NT2/D1 (cell line): ENCODE data around the gene BCL2L1.

Experiments
- DNase-seq: peaks from one replicate; pipeline ENCODE4 v3.0.0-alpha.2; 2011; ENCODE audit warnings: low read depth, low spot score
- H3K27me3 ChIP-seq: 2 replicates; pipeline ENCODE4 v1.6.0; 2011; ENCODE audit warnings: mild to moderate bottlenecking; ENCODE audit not compliant: insufficient read length, insufficient read depth
- H3K36me3 ChIP-seq: 2 replicates; pipeline ENCODE4 v1.6.1; 2011; ENCODE audit warnings: mild to moderate bottlenecking, low read length, mixed read lengths; ENCODE audit not compliant: insufficient read depth, insufficient read length
- H3K4me1 ChIP-seq: 2 replicates; pipeline ENCODE4 v1.5.1; 2011; ENCODE audit not compliant: insufficient read depth, insufficient read length
- H3K4me3 ChIP-seq: 2 replicates; pipeline ENCODE4 v1.5.1; 2011; ENCODE audit warnings: low read depth; ENCODE audit not compliant: insufficient read length
- H3K9ac ChIP-seq: 2 replicates; pipeline ENCODE4 v1.6.0; 2011; ENCODE audit warnings: low read depth; ENCODE audit not compliant: insufficient read length
- H3K9me3 ChIP-seq: 2 replicates; pipeline ENCODE4 v1.5.1; 2011; ENCODE audit warnings: mild to moderate bottlenecking, low read length; ENCODE audit not compliant: insufficient read depth
- SUZ12 ChIP-seq: IDR thresholded peaks from 2 replicates; pipeline ENCODE4 v1.6.1; 2011; ENCODE audit not compliant: insufficient read length, insufficient read depth; ENCODE audit errors: extremely low read depth
- YY1 ChIP-seq: IDR thresholded peaks from 2 replicates; pipeline ENCODE4 v1.6.1; 2011; ENCODE audit not compliant: insufficient read length, insufficient read depth
- ZNF274 ChIP-seq: IDR thresholded peaks from 2 replicates; pipeline ENCODE4 v1.6.1; 2011; ENCODE audit warnings: mild to moderate bottlenecking, low read depth, low read length

The BCL2L1 gene

DNA sequence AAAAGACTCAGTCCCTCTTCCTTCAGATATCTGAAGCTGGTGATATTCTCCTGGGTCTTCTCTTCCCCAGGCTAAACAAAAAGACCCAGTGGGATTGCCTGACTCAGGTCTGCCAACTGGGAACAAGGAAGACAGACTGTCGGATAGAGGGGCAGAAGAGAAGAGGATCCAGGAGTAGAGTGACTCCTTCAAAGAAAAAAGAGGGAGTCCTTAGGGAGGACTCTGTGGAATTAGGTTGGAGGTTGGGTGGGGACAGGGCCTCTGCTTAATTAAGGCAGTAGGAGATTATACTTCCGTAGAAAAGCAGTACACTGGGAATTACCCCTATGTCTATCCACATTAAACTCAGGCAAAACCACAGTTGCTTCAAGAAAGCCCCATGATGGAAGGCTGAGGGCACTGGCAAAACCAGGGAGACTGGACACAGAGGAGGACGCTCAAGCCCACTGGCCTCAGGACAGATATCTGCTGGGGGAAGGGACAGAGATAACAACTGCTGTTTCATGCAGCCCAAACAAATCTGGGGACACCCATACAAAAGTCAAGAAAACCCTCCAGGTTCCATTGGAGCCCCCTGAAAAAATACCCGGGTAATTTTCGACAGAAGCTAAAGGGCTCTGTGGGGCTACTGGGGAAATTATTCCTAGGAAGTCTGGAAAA, 5.7 kb downstream of the BCL2L1 start:
- TF ChIP-seq YY1, result no peak
- TF ChIP-seq ZNF274, result no peak
- no peak for TF ChIP-seq SUZ12
- Histone ChIP-seq H3K4me3 (no peak overlapping the region), H3K4me1 (peaks cover 18% of the 10 kb centered on the region), H3K36me3 (peaks cover 65% of the 10 kb centered on the region), H3K9ac (no peak overlapping the region), H3K27me3 (no peaks in the 10 kb centered on the region), H3K9me3 (no peaks in the 10 kb centered on the region)
- no peak for DNase-seq

DNA sequence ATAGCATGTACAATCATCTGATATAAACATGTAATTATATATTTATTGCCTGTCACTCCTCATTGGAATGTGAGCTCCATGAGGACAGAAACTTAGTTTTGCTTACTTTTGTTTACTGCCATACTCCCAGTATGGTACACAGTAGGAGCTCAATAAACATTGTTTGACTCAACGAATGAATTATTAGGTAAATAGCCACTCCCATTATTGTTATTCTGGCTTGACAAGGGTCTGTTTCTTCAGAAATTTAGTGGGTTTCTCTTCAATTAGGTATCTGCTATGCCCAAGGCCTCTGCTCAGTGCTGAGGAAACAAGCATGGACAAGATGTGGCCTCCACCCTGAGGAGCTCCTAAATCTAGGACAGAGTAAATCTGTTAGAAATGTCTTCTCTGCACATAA, 6.3 kb downstream of the BCL2L1 start:
- Histone ChIP-seq H3K36me3 (peaks cover 64% of the 10 kb centered on the region), H3K4me3 (no peak overlapping the region), H3K27me3 (no peaks in the 10 kb centered on the region), H3K4me1 (peaks cover 12% of the 10 kb centered on the region), H3K9ac (no peak overlapping the region), H3K9me3 (no peaks in the 10 kb centered on the region)
- TF ChIP-seq ZNF274 (no peak), SUZ12 (no peak), YY1 (no peak)
- DNase-seq, result no peak

DNA sequence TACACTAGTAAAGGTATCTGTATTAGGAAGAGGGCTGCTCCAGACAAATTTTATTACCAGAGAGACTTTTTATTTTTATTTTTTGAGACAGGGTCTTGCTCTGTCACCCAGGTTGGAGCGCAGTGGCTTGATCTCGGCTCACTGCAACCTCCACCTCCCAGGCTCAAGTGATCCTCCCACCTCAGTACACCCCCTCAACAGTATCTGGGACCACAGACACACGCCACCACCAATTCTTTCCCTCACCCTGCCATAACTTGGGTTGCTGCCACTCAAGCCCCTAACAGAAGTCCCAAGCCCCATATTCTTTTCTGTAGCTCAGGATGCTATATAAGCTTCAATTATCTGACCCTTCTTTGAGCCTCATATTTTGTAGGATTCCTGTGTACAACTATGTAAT, 6.9 kb downstream of the BCL2L1 start:
- Histone ChIP-seq H3K27me3 (no peaks in the 10 kb centered on the region), H3K4me1 (peaks cover 10% of the 10 kb centered on the region), H3K9ac (no peak overlapping the region), H3K36me3 (peaks cover 64% of the 10 kb centered on the region), H3K9me3 (no peaks in the 10 kb centered on the region), H3K4me3 (no peak overlapping the region)
- no peak for DNase-seq
- TF ChIP-seq YY1, result no peak
- TF ChIP-seq SUZ12, result no peak
- TF ChIP-seq ZNF274, result no peak

DNA sequence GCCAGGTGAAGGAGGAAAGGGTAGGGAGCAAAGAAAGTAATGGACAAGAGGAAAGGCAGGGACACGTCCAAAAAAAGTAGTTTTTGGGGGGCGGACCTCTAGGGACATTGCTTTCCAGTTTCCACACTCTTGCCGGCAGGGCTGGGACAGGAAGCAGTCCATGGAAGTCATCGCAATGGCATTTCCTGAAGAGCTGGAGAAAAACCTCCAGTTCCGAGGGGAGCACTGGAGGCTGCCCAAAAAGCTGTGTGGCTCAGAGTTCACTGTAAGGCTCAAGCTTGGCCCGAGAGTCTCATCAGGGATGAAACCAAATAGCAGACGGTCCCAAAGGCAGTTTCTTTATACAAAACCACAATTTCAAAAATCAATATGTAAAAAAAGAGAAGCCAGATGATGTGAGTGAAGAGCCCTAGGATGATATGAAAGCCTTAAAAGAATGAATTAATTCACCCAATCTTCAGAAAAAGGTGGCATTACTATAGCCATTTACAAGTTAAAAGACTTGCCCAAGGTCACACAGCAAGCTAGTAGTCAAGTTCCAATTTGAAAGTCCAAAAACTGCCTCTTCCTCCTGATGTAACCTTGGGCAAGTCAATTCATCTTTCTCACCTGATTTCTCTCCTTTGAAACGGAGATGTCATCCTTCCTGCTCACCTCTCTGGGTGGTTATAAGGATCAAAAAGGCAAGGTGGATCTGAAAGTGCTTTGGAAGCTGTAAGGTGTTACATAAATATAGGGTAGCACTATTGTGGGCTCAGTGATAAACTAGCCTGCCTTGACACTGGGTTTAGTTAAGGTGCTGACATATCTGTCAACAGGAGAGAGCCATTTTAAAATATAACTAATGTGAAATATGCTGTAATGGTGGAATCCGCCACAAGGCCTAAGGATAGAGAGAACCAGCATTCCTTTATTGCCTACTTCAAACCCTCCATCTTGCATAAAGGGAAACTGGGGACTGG, 9.1 kb downstream of the BCL2L1 start:
- Histone ChIP-seq H3K36me3 (peaks cover 62% of the 10 kb centered on the region), H3K4me1 (peaks cover 4% of the 10 kb centered on the region), H3K27me3 (no peaks in the 10 kb centered on the region), H3K4me3 (no peak overlapping the region), H3K9ac (no peak overlapping the region), H3K9me3 (no peaks in the 10 kb centered on the region)
- DNase-seq, result no peak
- no peak for TF ChIP-seq SUZ12
- no peak for TF ChIP-seq YY1
- TF ChIP-seq ZNF274, result no peak

DNA sequence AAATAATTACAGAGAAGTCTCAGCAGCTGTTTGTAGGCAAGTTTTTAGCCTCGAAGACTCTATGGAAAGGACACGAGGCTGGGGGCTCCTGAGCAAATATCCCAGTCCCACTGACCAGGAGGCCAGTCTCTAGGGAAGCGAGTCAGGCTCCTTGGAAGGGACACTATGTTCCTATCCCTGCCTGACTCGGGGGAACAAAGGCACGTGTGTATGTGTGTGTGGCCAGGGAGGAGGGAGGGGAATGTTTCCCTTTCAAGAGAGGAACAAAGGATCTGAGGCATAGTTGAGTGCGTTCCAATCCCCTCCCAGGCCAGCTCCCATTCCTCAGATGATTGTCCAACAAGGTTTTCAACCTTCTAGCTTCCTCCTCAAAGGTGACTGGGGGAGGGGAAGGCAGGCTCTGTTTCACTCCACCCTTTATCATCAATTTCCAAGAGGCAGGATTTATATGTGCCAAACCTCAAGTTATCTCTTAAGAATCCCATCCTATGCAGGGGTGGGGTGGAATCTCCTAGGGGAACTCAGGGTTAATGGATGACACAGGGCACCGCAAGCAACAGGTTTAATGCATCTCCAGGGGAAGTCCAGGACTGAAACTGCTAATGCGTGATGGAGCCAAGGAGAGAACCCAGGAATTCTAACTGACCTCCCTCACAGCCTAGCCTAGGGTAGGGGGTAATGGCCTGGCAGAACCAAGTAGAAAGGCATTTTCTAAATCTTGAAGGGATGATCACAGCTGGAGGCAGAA, 9.9 kb downstream of the BCL2L1 start:
- TF ChIP-seq SUZ12 (no peak), ZNF274 (no peak)
- Histone ChIP-seq H3K9ac (no peak overlapping the region), H3K4me3 (no peak overlapping the region), H3K36me3 (peaks cover 63% of the 10 kb centered on the region), H3K4me1 (peaks cover 5% of the 10 kb centered on the region), H3K27me3 (no peaks in the 10 kb centered on the region), H3K9me3 (no peaks in the 10 kb centered on the region)
- peak; percentile 81 for DNase-seq

DNA sequence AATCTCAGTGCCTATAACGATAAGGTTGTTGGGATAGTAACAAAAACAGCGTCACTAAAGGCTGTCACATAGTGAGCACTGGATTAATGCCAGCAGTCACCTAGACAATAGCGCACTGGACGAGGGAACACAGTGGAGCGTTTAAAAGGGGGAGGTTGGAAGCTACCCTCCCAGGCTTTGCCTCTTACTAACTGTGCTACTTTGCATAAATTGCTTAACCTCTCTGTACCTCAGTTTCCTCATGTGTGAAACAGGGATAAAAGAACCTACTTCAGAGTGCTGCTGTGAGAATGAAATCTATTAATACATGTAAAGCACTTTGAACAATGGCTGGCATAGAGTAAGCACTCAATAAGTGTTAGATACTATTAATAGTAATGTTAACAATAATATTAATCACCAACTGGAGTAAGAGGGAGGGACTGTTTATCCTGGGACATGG, 10.5 kb downstream of the BCL2L1 start:
- Histone ChIP-seq H3K9ac (no peak overlapping the region), H3K4me3 (no peak overlapping the region), H3K9me3 (no peaks in the 10 kb centered on the region), H3K27me3 (no peaks in the 10 kb centered on the region), H3K36me3 (peaks cover 60% of the 10 kb centered on the region), H3K4me1 (peaks cover 5% of the 10 kb centered on the region)
- DNase-seq, result no peak
- TF ChIP-seq YY1, result no peak
